ENCODE results near the gene ASB3.
"Not testable (repeated sequence)": the region's sequence is repeated elsewhere in the genome, so short reads cannot be mapped to it uniquely, and the experiment has no call there.

The ASB3 gene
- total RNA-seq: 49.3 reads per million, percentile 68 among the genes with 10 or more reads in this experiment

GRCh38 chr2:53786705-53787613 lies at the start of gene ASB3, which contains the start of gene ERLEC1:
Gene ASB3, minus strand, starts transcription at chr2:53786953. Its CDS starts 21,381 bp downstream, at chr2:53765572.
Gene ERLEC1, plus strand, starts transcription at chr2:53787044. Its CDS starts 167 bp downstream, at chr2:53787211.
- DNase-seq: peak; percentile 87

GRCh38 chr2:53829980-53830290 lies 43.2 kb upstream of the ASB3 start:
- DNase-seq: not testable (repeated sequence)

- no peak for DNase-seq
Measured at GRCh38 chr2:53829273-53829979, 42.7 kb upstream of the ASB3 start.

- no peak for DNase-seq
Measured at GRCh38 chr2:53828331-53828730, 41.6 kb upstream of the ASB3 start.

- no peak for DNase-seq
Measured at GRCh38 chr2:53827398-53828175, 40.8 kb upstream of the ASB3 start.

GRCh38 chr2:53826587-53827397 lies 40.0 kb upstream of the ASB3 start:
- no peak for DNase-seq

GRCh38 chr2:53826030-53826410 lies 39.3 kb upstream of the ASB3 start:
- no peak for DNase-seq

GRCh38 chr2:53823639-53824038 lies 36.9 kb upstream of the ASB3 start:
- DNase-seq: not testable (repeated sequence)

GRCh38 chr2:53821810-53822209 lies 35.1 kb upstream of the ASB3 start:
- no peak for DNase-seq

GRCh38 chr2:53820711-53821110 lies 34.0 kb upstream of the ASB3 start:
- DNase-seq: no peak

GRCh38 chr2:53820048-53820447 lies 33.3 kb upstream of the ASB3 start:
- DNase-seq: no peak

- DNase-seq: no peak
Measured at GRCh38 chr2:53819634-53820033, 32.9 kb upstream of the ASB3 start.

- no peak for DNase-seq
Measured at GRCh38 chr2:53818854-53819435, 32.2 kb upstream of the ASB3 start.

- DNase-seq: no peak
Measured at GRCh38 chr2:53813151-53813550, 26.4 kb upstream of the ASB3 start.

GRCh38 chr2:53811601-53812000 lies 24.8 kb upstream of the ASB3 start:
- DNase-seq: no peak

GRCh38 chr2:53802617-53803151 lies 15.9 kb upstream of the ASB3 start:
- DNase-seq: no peak

- no peak for DNase-seq
Measured at GRCh38 chr2:53801547-53801946, 14.8 kb upstream of the ASB3 start.

- no peak for DNase-seq
Measured at GRCh38 chr2:53793821-53794220, 7.1 kb upstream of the ASB3 start.

- no peak for DNase-seq
Measured at GRCh38 chr2:53793261-53793660, 6.5 kb upstream of the ASB3 start.

- no peak for DNase-seq
Measured at GRCh38 chr2:53787614-53788289, 999 bp upstream of the ASB3 start.

GRCh38 chr2:53786352-53786704 lies 425 bp downstream of the ASB3 start:
- DNase-seq: peak; percentile 17
